GM10248 (cell line): ENCODE measurements around the gene DPH5.
A peak's percentile ranks its signal among the peaks of the same experiment; 100 is the strongest.

Source experiments
- CTCF ChIA-PET: fragments of 300-600 bp; sonication (Branson Sonifier 250); formaldehyde crosslinking; extraction: SDS; loops from one replicate; lab custom pipeline; 2021; ENCODE audit warnings: antibody characterized with exemption; lab: Yijun Ruan, JAX
- POLR2A ChIA-PET: fragments of 350-650 bp; sonication (Branson Sonifier 250); formaldehyde crosslinking; extraction: SDS; loops from one replicate; lab custom pipeline; 2020; ENCODE audit warnings: antibody characterized with exemption; lab: Yijun Ruan, JAX
- DNase-seq: peaks from one replicate; pipeline ENCODE4 v3.0.0; 2012; ENCODE audit errors: extremely low spot score
- TF ChIP-seq, protein P1 (sequence below): IDR thresholded peaks from 2 replicates; pipeline ENCODE4 v1.5.1; 2012; ENCODE audit warnings: mild to moderate bottlenecking, low read depth; ENCODE audit errors: extremely low read depth, missing control alignments, control extremely low read depth

The DPH5 gene

GRCh38 chr1:101065575-101065974 is 40.0 kb upstream of the DPH5 start:
- ChIA-PET CTCF (interaction anchor here (1.6 kb wide), 1 partner anchor 173 kb away, joined by 3 read pairs; no protein-coding TSS in a partner anchor), POLR2A (no interaction called here)
- TF ChIP-seq, protein P1, sequence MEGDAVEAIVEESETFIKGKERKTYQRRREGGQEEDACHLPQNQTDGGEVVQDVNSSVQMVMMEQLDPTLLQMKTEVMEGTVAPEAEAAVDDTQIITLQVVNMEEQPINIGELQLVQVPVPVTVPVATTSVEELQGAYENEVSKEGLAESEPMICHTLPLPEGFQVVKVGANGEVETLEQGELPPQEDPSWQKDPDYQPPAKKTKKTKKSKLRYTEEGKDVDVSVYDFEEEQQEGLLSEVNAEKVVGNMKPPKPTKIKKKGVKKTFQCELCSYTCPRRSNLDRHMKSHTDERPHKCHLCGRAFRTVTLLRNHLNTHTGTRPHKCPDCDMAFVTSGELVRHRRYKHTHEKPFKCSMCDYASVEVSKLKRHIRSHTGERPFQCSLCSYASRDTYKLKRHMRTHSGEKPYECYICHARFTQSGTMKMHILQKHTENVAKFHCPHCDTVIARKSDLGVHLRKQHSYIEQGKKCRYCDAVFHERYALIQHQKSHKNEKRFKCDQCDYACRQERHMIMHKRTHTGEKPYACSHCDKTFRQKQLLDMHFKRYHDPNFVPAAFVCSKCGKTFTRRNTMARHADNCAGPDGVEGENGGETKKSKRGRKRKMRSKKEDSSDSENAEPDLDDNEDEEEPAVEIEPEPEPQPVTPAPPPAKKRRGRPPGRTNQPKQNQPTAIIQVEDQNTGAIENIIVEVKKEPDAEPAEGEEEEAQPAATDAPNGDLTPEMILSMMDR: no peak
- no peak for DNase-seq

GRCh38 chr1:101064697-101065096 is 39.1 kb upstream of the DPH5 start:
- DNase-seq: no peak
- TF ChIP-seq, protein P1: no peak
- POLR2A ChIA-PET: no interaction called here
- CTCF ChIA-PET: interaction anchor here (0.8 to 2.0 kb wide), 6 partner anchors 9 to 174 kb away, joined by 3 to 8 read pairs (median 4); no protein-coding TSS in a partner anchor

- TF ChIP-seq, protein P1: no peak
These were observed 35.4 kb upstream of the DPH5 start for GRCh38 chr1:101060992-101061391.

DNA sequence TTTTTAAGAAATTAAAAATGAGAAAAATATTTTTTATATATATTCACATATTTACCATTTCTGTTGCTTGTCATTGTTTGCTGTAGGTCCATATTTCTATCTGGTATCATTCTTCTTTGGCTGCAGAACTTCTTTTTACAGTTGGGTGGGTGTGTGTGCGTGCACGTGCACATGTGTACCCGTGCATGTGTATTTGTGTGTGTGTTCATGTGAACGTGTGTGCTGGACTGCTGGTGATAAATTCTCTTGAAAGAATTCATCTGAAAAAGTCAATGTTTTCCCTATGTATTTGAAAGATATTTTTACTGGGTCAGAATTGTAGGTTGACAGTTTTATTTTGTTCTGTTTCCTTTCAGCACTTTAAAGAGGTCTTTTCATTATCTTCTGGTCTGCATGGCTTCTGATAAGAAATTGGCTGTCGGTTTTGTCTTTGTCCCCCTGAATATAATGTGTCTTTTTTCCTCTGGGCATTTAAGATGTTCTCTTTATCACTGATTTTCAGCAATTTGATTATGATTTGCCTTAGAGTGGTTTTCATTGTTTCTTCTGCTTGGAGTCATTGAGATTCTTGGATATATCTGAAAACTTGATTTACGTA is 34.5 kb upstream of the DPH5 start:
- DNase-seq: no peak
- ChIA-PET POLR2A (no interaction called here), CTCF (interaction anchor here (1.7 kb wide), 1 partner anchor 8 kb away, joined by 4 read pairs; no protein-coding TSS in a partner anchor)
- TF ChIP-seq, protein P1: no peak

More at GRCh38 chr1:101060992-101061391, 35.4 kb upstream of the DPH5 start:
- CTCF ChIA-PET: interaction anchor here (1.0 to 1.7 kb wide), 2 partner anchors 9 to 228 kb away, joined by 3 to 4 read pairs; no protein-coding TSS in a partner anchor
- POLR2A ChIA-PET: no interaction called here
- DNase-seq: peak; percentile 14

DNA sequence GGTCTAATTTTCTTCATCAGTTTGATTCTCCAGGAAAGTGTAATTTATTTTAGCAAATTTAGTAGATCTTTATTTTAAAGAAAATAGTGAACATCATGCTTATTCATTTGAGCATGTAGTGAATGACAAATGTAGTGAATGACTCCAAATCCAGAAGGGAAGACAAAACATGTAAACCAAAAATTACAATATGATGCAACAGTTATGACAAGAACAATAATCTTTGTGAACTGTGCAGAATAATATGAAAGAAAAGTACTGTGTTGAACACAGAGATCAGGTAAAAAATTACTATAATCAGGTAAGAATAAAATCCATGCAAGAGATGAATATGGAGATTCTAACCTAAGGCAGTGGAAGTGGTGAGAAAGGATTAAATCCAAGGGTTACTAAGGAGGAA is 30.0 kb upstream of the DPH5 start:
- DNase-seq: no peak
- TF ChIP-seq, protein P1: no peak
- POLR2A ChIA-PET: no interaction called here
- CTCF ChIA-PET: interaction anchor here (2.2 kb wide), 1 partner anchor 9 kb away, joined by 8 read pairs; no protein-coding TSS in a partner anchor

- TF ChIP-seq, protein P1: no peak
- POLR2A ChIA-PET: no interaction called here
- CTCF ChIA-PET: interaction anchor here (0.8 to 2.2 kb wide), 6 partner anchors 9 to 692 kb away, joined by 3 to 8 read pairs (median 4); no protein-coding TSS in a partner anchor
- peak; percentile 41 for DNase-seq
These were observed 26.4 kb upstream of the DPH5 start for GRCh38 chr1:101051688-101052638.
